Lung (tissue), 12 donors: ENCODE results near the gene NMBR. TPM values are rescaled to one million over a fixed set of nuclear protein-coding genes. Genes with fewer than 3 reads are reported as not detected.
"Not testable (repeated sequence)": the region's sequence is repeated elsewhere in the genome, so short reads cannot be mapped to it uniquely, and the experiment has no call there.

Source experiments
- ATAC-seq: fragments of 200-7000 bp; cut with Tn5 transposase; one replicate; pipeline ENCODE4 v1.9.1; 2020; ENCODE audit warnings: moderate number of reproducible peaks; ENCODE audit not compliant: insufficient read depth, low FRiP score
- DNase-seq, 3 donors: peaks; one replicate each; pipeline ENCODE4 v3.0.0-alpha.2; 2013 to 2017
- H3K27ac ChIP-seq, 2 donors: one replicate each; pipeline ENCODE4 v1.5.1; 2013; ENCODE audit warnings: mild to moderate bottlenecking in 2 of 2, moderate library complexity in 2 of 2, control low read depth in 1 of 2, inconsistent platforms in 1 of 2, low read depth in 1 of 2, low read length in 1 of 2
- H3K27me3 ChIP-seq, 3 donors: one replicate each; pipeline ENCODE4 v1.5.1; 2013; ENCODE audit warnings: low read length in 2 of 3; ENCODE audit not compliant: control insufficient read depth in 3 of 3, insufficient read depth in 3 of 3
- H3K36me3 ChIP-seq, 4 donors: one replicate each; pipeline ENCODE4 v1.5.1; 2013; ENCODE audit warnings: low read length in 4 of 4, mild to moderate bottlenecking in 1 of 4, moderate library complexity in 1 of 4; ENCODE audit not compliant: control insufficient read depth in 4 of 4, insufficient read depth in 4 of 4
- H3K4me1 ChIP-seq, 5 donors: one replicate each; pipeline ENCODE4 v1.5.1; 2013; ENCODE audit warnings: low read length in 5 of 5, mild to moderate bottlenecking in 2 of 5, moderate library complexity in 1 of 5; ENCODE audit not compliant: control insufficient read depth in 5 of 5, insufficient read depth in 5 of 5
- H3K4me3 ChIP-seq: one replicate; pipeline ENCODE4 v1.5.1; 2013; ENCODE audit warnings: mild to moderate bottlenecking, control low read depth, moderate library complexity
- H3K9ac ChIP-seq, 2 donors: one replicate each; pipeline ENCODE4 v1.5.1; 2013; ENCODE audit warnings: low read length in 2 of 2, control low read depth in 1 of 2; ENCODE audit not compliant: insufficient read depth in 1 of 2
- H3K9me3 ChIP-seq, 4 donors: one replicate each; pipeline ENCODE4 v1.5.1; 2013; ENCODE audit warnings: low read length in 3 of 4, mild to moderate bottlenecking in 1 of 4, moderate library complexity in 1 of 4; ENCODE audit not compliant: control insufficient read depth in 4 of 4, insufficient read depth in 3 of 4
- CTCF ChIP-seq: IDR thresholded peaks from 2 replicates; pipeline ENCODE4 v1.5.1; 2012; ENCODE audit warnings: mild to moderate bottlenecking; ENCODE audit errors: control extremely low read depth, extremely low read depth
- WGBS, 2 donors: extraction: QIAGEN DNeasy Blood & Tissue Kit; methylation state at CpG; one replicate each; pipeline ENCODE4 v1.1.7; 2013; 5-methylcytosine and 5-hydroxymethylcytosine counted together
- polyA plus RNA-seq, 2 donors: library from polyadenylated mRNA; stranded (reverse); fragments of 200-250 nt; gene quantifications; one replicate each; pipeline ENCODE4 v1.2.1, GENCODE V29; 2013
- total RNA-seq, 2 donors: library from RNA; depleted of rRNA in 1 of 2; stranded (reverse); fragments of >200 nt in 1 of 2; gene quantifications; one replicate each; pipeline ENCODE4 v1.2.1, GENCODE V29; 2014 to 2021
- donor health status: control.
- donor health status: control.
- donor health status: Bipolar disorder and iron deficiency.
- donor health status: healthy.
- donor health status: DM: yes; HTN: yes; CAD: no.

NMBR gene
- total and polyA plus RNA-seq, 4 donors = 0.05 to 0.23 (median 0.18) TPM; not detected in 1

GRCh38 chr6:142031035-142031434, 115.9 kb downstream of the NMBR start:
- Histone ChIP-seq H3K27me3 (no peaks in the 10 kb centered on the region), H3K9ac (no peak overlapping the region), H3K36me3 (no peaks in the 10 kb centered on the region), H3K27ac (no peak overlapping the region), H3K9me3 (peaks cover 0 to 3% (median under 1%) of the 10 kb centered on the region in 4 donors), H3K4me3 (no peak overlapping the region), H3K4me1 (no peaks in the 10 kb centered on the region)
- 81% methylated on average over 4 of the region's 4 CpGs for WGBS, 2 donors
- TF ChIP-seq CTCF = no peak
- ATAC-seq (no peak), DNase-seq (peak in 2 of 3 donors; percentile 33 to 60)

GRCh38 chr6:142030115-142030619, 116.8 kb downstream of the NMBR start:
- Histone ChIP-seq H3K27me3 (no peaks in the 10 kb centered on the region), H3K4me1 (no peaks in the 10 kb centered on the region), H3K27ac (no peak overlapping the region), H3K9ac (no peak overlapping the region), H3K9me3 (no peaks in the 10 kb centered on the region), H3K36me3 (no peaks in the 10 kb centered on the region), H3K4me3 (no peak overlapping the region)
- TF ChIP-seq CTCF = no peak
- WGBS, 2 donors = 54 to 70% methylated on average over 11 of the region's 11 CpGs
- ATAC-seq (no peak), DNase-seq (peak; percentile 23 to 72 (median 52))

GRCh38 chr6:142028527-142028926, 118.4 kb downstream of the NMBR start:
- WGBS, 2 donors = 96% methylated on average over 3 of the region's 3 CpGs
- no peaks in the 10 kb centered on the region for H3K36me3 ChIP-seq
- no peak for TF ChIP-seq CTCF
- DNase-seq (no peak), ATAC-seq (no peak)
- H3K9me3 ChIP-seq = no peaks in the 10 kb centered on the region
- no peaks in the 10 kb centered on the region for H3K27me3 ChIP-seq
- H3K9ac ChIP-seq = no peak overlapping the region
- no peaks in the 10 kb centered on the region for H3K4me1 ChIP-seq
- H3K27ac ChIP-seq = no peak overlapping the region
- H3K4me3 ChIP-seq = no peak overlapping the region

GRCh38 chr6:142027804-142028203, 119.1 kb downstream of the NMBR start:
- not testable (repeated sequence) for H3K9me3 ChIP-seq

More at GRCh38 chr6:142027804-142028203, 119.1 kb downstream of the NMBR start:
- not testable (repeated sequence) for H3K27me3 ChIP-seq, H3K27ac ChIP-seq, DNase-seq, H3K4me3 ChIP-seq, ATAC-seq, H3K36me3 ChIP-seq, H3K4me1 ChIP-seq, H3K9ac ChIP-seq
- 81 to 86% methylated on average over 3 of the region's 3 CpGs for WGBS, 2 donors
